SK-N-MC (cell line): ENCODE measurements around the gene DLST.

Source experiments
- EZH2 ChIP-seq: fragments of 200-600 bp; sonication (generic); IDR thresholded peaks from one replicate; pipeline ENCODE4 v1.6.1; 2017; ENCODE audit warnings: antibody characterized with exemption
- FOXP2 ChIP-seq: optimal IDR thresholded peaks from 2 replicates; pipeline ENCODE3; 2011; ENCODE audit warnings: mild to moderate bottlenecking, moderate library complexity; ENCODE audit not compliant: insufficient read depth; ENCODE audit errors: extremely low read length, control extremely low read depth
- POLR2AphosphoS5 ChIP-seq: IDR thresholded peaks from 2 replicates; pipeline ENCODE4 v1.6.1; 2012; ENCODE audit warnings: mild to moderate bottlenecking, low read depth, low read length, borderline replicate concordance

DNA sequence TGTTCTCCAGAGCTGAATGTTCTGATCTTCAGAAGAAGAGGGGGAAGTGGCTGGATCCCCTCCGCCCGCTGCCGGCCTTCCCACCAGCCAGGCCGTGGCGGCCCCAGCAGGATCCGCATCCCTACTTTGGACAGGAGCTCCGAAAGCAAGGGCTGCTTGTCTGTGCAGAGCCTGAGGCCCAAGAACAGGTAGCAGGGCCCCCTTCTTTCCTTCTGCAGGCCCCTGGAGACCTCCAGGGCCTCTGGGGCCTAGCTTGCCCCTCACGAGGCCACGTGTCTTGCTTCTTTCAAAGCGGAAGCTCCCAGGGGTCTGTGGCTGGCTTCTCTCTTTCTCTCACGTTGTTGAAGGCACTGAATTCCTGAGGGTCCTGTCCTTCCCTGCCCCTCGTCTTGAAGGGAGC, 60.5 kb downstream of the DLST start:
- no peak for TF ChIP-seq EZH2
- TF ChIP-seq POLR2AphosphoS5 = no peak
- TF ChIP-seq FOXP2 = no peak
